Lower leg skin (tissue), 3 donors: ENCODE data around the gene COL2A1.

Experiments used
- POLR2A ChIP-seq, 2 donors: fragments of 450-650 bp; IDR thresholded peaks; one replicate each; pipeline ENCODE4 v1.6.1; 2016 to 2017; ENCODE audit warnings: antibody characterized with exemption in 2 of 2, mild to moderate bottlenecking in 1 of 2, moderate library complexity in 1 of 2
- TF ChIP-seq, protein P1 (sequence below), 3 donors: fragments of 450-650 bp; IDR thresholded peaks; one replicate each; pipeline ENCODE4 v1.5.1; 2016; ENCODE audit warnings: antibody characterized with exemption in 3 of 3, mild to moderate bottlenecking in 3 of 3, moderate library complexity in 2 of 3

DNA sequence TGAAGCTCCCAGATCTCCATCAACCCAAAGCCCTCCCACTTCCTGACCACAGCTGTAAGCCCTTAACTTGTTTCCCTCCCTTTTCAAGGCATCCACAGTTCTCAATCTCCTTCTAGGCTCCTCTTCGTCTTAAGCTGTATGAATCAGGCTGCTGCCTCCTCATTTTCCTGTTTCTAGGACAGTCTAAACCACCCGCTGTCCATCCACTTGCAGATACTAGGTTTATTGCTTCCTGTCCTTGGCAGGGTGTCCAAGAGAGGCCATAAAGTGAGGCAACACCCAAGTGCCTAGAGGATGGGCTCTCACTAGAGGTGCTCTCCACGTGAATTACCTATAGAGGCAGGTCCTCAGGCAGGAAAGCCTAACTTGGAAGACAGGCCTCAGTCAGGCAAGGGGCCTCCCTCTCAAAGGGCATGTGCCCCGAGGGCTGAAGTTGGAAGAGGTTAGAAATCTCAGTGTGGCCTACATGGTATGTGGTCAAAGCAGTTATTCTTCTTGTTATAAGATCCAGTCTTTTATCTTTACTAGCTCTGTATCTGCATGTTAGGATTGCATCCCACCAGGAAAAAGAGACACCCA is 49.7 kb downstream of the COL2A1 start:
- no peak for TF ChIP-seq POLR2A (IDR thresholded peaks at IDR 0.05)
- TF ChIP-seq, protein P1, sequence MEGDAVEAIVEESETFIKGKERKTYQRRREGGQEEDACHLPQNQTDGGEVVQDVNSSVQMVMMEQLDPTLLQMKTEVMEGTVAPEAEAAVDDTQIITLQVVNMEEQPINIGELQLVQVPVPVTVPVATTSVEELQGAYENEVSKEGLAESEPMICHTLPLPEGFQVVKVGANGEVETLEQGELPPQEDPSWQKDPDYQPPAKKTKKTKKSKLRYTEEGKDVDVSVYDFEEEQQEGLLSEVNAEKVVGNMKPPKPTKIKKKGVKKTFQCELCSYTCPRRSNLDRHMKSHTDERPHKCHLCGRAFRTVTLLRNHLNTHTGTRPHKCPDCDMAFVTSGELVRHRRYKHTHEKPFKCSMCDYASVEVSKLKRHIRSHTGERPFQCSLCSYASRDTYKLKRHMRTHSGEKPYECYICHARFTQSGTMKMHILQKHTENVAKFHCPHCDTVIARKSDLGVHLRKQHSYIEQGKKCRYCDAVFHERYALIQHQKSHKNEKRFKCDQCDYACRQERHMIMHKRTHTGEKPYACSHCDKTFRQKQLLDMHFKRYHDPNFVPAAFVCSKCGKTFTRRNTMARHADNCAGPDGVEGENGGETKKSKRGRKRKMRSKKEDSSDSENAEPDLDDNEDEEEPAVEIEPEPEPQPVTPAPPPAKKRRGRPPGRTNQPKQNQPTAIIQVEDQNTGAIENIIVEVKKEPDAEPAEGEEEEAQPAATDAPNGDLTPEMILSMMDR (IDR thresholded peaks at IDR 0.05) = no peak
